ENCODE results near the gene BRD8.

Gene BRD8

GRCh38 chr5:138107213-138107612 lies 71.2 kb downstream of the BRD8 start:
- no peak for TF ChIP-seq OSR1 (CRISPR knock-in tag; IDR thresholded peaks at IDR 0.05)
- TF ChIP-seq ESRRG (CRISPR knock-in tag; IDR thresholded peaks at IDR 0.05) = no peak
- TF ChIP-seq, protein P1, sequence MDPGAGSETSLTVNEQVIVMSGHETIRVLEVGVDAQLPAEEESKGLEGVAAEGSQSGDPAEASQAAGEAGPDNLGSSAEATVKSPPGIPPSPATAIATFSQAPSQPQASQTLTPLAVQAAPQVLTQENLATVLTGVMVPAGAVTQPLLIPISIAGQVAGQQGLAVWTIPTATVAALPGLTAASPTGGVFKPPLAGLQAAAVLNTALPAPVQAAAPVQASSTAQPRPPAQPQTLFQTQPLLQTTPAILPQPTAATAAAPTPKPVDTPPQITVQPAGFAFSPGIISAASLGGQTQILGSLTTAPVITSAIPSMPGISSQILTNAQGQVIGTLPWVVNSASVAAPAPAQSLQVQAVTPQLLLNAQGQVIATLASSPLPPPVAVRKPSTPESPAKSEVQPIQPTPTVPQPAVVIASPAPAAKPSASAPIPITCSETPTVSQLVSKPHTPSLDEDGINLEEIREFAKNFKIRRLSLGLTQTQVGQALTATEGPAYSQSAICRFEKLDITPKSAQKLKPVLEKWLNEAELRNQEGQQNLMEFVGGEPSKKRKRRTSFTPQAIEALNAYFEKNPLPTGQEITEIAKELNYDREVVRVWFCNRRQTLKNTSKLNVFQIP (CRISPR knock-in tag; IDR thresholded peaks at IDR 0.05; ENCODE audit: borderline replicate concordance, low read depth) = no peak
- TF ChIP-seq PPARA (CRISPR knock-in tag; IDR thresholded peaks at IDR 0.05; ENCODE audit: borderline replicate concordance) = no peak
- no peak for TF ChIP-seq ARNTL (CRISPR knock-in tag; IDR thresholded peaks at IDR 0.05; ENCODE audit: borderline replicate concordance, low read depth)
- TF ChIP-seq GLIS3 (CRISPR knock-in tag; IDR thresholded peaks at IDR 0.05) = no peak
- TF ChIP-seq TOX (CRISPR knock-in tag; IDR thresholded peaks at IDR 0.05; ENCODE audit: borderline replicate concordance) = no peak
- ATAC-seq = no peak

DNA sequence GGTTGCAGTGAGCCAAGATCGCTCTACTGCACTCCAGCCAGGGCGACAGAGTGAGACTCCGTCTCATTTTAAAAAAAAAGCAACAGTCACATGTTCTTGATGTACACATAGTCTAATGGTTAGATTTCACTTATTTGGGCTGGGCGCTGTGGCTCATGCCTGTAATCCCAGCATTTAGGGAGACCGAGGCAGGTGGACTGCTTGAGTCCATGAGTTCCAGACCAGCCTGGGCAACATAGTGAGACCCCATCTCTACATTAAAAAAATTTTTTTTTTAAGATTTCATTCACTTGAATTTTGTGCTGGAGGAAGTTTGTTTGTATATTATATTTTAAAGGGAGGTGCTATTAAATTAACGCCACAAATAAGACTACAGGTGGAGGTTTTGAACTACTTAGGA lies 72.7 kb downstream of the BRD8 start:
- ATAC-seq = no peak
- TF ChIP-seq ZNF70 (CRISPR knock-in tag; IDR thresholded peaks at IDR 0.05) = no peak
- TF ChIP-seq, protein P2, sequence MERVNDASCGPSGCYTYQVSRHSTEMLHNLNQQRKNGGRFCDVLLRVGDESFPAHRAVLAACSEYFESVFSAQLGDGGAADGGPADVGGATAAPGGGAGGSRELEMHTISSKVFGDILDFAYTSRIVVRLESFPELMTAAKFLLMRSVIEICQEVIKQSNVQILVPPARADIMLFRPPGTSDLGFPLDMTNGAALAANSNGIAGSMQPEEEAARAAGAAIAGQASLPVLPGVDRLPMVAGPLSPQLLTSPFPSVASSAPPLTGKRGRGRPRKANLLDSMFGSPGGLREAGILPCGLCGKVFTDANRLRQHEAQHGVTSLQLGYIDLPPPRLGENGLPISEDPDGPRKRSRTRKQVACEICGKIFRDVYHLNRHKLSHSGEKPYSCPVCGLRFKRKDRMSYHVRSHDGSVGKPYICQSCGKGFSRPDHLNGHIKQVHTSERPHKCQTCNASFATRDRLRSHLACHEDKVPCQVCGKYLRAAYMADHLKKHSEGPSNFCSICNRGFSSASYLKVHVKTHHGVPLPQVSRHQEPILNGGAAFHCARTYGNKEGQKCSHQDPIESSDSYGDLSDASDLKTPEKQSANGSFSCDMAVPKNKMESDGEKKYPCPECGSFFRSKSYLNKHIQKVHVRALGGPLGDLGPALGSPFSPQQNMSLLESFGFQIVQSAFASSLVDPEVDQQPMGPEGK (CRISPR knock-in tag; IDR thresholded peaks at IDR 0.05; ENCODE audit: borderline replicate concordance) = no peak
- no peak for TF ChIP-seq ZNF8 (CRISPR knock-in tag; IDR thresholded peaks at IDR 0.05)
- TF ChIP-seq GLIS3 (CRISPR knock-in tag; IDR thresholded peaks at IDR 0.05) = no peak
- TF ChIP-seq ZNF565 (CRISPR knock-in tag; conservative IDR thresholded peaks at IDR 0.05; ENCODE audit: low read depth) = no peak
- TF ChIP-seq, protein P3, sequence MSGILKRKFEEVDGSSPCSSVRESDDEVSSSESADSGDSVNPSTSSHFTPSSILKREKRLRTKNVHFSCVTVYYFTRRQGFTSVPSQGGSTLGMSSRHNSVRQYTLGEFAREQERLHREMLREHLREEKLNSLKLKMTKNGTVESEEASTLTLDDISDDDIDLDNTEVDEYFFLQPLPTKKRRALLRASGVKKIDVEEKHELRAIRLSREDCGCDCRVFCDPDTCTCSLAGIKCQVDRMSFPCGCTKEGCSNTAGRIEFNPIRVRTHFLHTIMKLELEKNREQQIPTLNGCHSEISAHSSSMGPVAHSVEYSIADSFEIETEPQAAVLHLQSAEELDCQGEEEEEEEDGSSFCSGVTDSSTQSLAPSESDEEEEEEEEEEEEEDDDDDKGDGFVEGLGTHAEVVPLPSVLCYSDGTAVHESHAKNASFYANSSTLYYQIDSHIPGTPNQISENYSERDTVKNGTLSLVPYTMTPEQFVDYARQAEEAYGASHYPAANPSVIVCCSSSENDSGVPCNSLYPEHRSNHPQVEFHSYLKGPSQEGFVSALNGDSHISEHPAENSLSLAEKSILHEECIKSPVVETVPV (CRISPR knock-in tag; IDR thresholded peaks at IDR 0.05) = no peak
- TF ChIP-seq CSDC2 (CRISPR knock-in tag; IDR thresholded peaks at IDR 0.05) = no peak
- TF ChIP-seq ZC3H10 (CRISPR knock-in tag; IDR thresholded peaks at IDR 0.05) = no peak
- TF ChIP-seq TCF4 (CRISPR knock-in tag; IDR thresholded peaks at IDR 0.05; ENCODE audit: borderline replicate concordance) = no peak
- TF ChIP-seq BACH2 (CRISPR knock-in tag; IDR thresholded peaks at IDR 0.05; ENCODE audit: borderline replicate concordance) = no peak
- TF ChIP-seq ZFP3 (CRISPR knock-in tag; IDR thresholded peaks at IDR 0.05) = no peak
- no peak for TF ChIP-seq ISL1 (CRISPR knock-in tag; IDR thresholded peaks at IDR 0.05)
- no peak for TF ChIP-seq ESRRG (CRISPR knock-in tag; IDR thresholded peaks at IDR 0.05)
- no peak for TF ChIP-seq PPARA (CRISPR knock-in tag; IDR thresholded peaks at IDR 0.05; ENCODE audit: borderline replicate concordance)

DNA sequence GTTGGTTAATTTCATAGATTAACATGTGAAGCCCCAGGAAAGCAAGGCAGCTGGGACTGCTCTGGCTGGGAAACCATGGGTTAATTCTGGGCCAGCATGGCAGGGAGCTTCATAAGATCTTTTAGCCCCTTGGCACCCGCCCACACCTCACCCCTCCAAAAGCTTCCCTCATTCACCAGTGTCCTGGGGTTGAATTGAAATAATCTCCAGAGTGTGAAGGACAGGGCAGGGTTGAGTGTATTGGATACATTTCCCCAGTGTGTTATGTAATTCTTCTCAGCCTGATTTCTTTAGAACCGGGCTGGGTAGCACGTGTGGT lies 75.2 kb downstream of the BRD8 start:
- ATAC-seq = no peak
- no peak for TF ChIP-seq TCF4 (CRISPR knock-in tag; IDR thresholded peaks at IDR 0.05; ENCODE audit: borderline replicate concordance)
- TF ChIP-seq SNAI2 (CRISPR knock-in tag; IDR thresholded peaks at IDR 0.05) = no peak
- no peak for TF ChIP-seq ZNF70 (CRISPR knock-in tag; IDR thresholded peaks at IDR 0.05)
- no peak for TF ChIP-seq TSHZ2 (CRISPR knock-in tag; IDR thresholded peaks at IDR 0.05)
- TF ChIP-seq CSDC2 (CRISPR knock-in tag; IDR thresholded peaks at IDR 0.05) = no peak
- TF ChIP-seq, protein P4, sequence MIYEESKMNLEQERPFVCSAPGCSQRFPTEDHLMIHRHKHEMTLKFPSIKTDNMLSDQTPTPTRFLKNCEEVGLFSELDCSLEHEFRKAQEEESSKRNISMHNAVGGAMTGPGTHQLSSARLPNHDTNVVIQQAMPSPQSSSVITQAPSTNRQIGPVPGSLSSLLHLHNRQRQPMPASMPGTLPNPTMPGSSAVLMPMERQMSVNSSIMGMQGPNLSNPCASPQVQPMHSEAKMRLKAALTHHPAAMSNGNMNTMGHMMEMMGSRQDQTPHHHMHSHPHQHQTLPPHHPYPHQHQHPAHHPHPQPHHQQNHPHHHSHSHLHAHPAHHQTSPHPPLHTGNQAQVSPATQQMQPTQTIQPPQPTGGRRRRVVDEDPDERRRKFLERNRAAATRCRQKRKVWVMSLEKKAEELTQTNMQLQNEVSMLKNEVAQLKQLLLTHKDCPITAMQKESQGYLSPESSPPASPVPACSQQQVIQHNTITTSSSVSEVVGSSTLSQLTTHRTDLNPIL (CRISPR knock-in tag; IDR thresholded peaks at IDR 0.05; ENCODE audit: low read depth) = no peak
- TF ChIP-seq, protein P3 (CRISPR knock-in tag; IDR thresholded peaks at IDR 0.05) = no peak
- TF ChIP-seq RARB (CRISPR knock-in tag; IDR thresholded peaks at IDR 0.05) = no peak
- no peak for TF ChIP-seq ZC3H10 (CRISPR knock-in tag; IDR thresholded peaks at IDR 0.05)
- TF ChIP-seq, protein P2 (CRISPR knock-in tag; IDR thresholded peaks at IDR 0.05; ENCODE audit: borderline replicate concordance) = no peak
- TF ChIP-seq, protein P1 (CRISPR knock-in tag; IDR thresholded peaks at IDR 0.05; ENCODE audit: borderline replicate concordance, low read depth) = no peak
